Ishikawa (cell line): ENCODE measurements around the gene TYRO3.

Experiments
- CEBPB ChIP-seq: IDR thresholded peaks from 2 replicates; pipeline ENCODE4 v1.6.1; 2012
- EGR1 ChIP-seq: IDR thresholded peaks from 2 replicates; pipeline ENCODE4 v1.6.1; 2012
- EP300 ChIP-seq: IDR thresholded peaks from 2 replicates; pipeline ENCODE4 v1.6.1; 2012; ENCODE audit warnings: borderline replicate concordance
- RAD21 ChIP-seq: IDR thresholded peaks from 2 replicates; pipeline ENCODE4 v1.6.1; 2012; ENCODE audit warnings: low read depth
- REST ChIP-seq: IDR thresholded peaks from 2 replicates; pipeline ENCODE4 v1.6.1; 2012; ENCODE audit warnings: low read depth, mild to moderate bottlenecking
- TEAD4 ChIP-seq: IDR thresholded peaks from 2 replicates; pipeline ENCODE4 v1.6.1; 2012
- USF1 ChIP-seq: IDR thresholded peaks from 2 replicates; pipeline ENCODE4 v1.6.1; 2012
- YY1 ChIP-seq: IDR thresholded peaks from 2 replicates; pipeline ENCODE4 v1.6.1; 2012; ENCODE audit warnings: low read depth

GRCh38 chr15:41577863-41578735 is 19.1 kb downstream of the TYRO3 start:
- TF ChIP-seq EP300 (no peak), RAD21 (no peak), EGR1 (no peak), CEBPB (no peak), YY1 (no peak), TEAD4 (no peak), USF1 (no peak), REST (no peak)
